Measurements from ENCODE around the gene TMEM51. TPM values are rescaled to one million over a fixed set of nuclear protein-coding genes. Genes with fewer than 3 reads are reported as not detected.

The TMEM51 gene
- total RNA-seq, 1 donor from 2014 or later: 0.81 TPM

DNA sequence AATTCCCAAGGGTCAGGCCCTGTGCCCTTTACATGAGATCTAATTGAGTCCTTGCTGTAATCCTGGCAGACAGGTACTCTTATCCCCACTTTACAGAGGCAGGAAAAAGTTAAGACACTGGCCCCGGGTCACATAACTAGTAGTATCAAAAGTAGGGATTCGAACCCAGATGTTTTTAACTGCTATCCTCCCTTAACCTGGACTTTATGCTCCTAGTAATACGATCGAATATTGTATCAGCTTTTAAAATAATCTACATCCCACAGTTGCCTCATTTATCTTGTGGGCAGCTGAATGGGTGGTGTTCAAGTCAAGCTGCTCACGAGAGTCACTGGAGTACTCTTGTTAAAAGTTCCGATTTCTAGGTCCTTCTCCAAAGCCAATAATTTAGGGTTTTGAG is 25.5 kb upstream of the TMEM51 start:
- Mint-ChIP-seq H3K36me3 (ENCODE audit: unreplicated experiment) (no peaks in the 10 kb centered on the region), H3K4me3 (ENCODE audit: unreplicated experiment) (no peak overlapping the region), H3K27ac (ENCODE audit: unreplicated experiment) (no peak overlapping the region), H3K4me1 (ENCODE audit: unreplicated experiment) (no peaks in the 10 kb centered on the region), H3K9me3 (ENCODE audit: unreplicated experiment) (no peaks in the 10 kb centered on the region), H3K27me3 (ENCODE audit: unreplicated experiment) (peaks cover 25% of the 10 kb centered on the region)
- DNase-seq (ENCODE audit: extremely low spot score, unreplicated experiment): no peak
- TF ChIP-seq, protein P1, sequence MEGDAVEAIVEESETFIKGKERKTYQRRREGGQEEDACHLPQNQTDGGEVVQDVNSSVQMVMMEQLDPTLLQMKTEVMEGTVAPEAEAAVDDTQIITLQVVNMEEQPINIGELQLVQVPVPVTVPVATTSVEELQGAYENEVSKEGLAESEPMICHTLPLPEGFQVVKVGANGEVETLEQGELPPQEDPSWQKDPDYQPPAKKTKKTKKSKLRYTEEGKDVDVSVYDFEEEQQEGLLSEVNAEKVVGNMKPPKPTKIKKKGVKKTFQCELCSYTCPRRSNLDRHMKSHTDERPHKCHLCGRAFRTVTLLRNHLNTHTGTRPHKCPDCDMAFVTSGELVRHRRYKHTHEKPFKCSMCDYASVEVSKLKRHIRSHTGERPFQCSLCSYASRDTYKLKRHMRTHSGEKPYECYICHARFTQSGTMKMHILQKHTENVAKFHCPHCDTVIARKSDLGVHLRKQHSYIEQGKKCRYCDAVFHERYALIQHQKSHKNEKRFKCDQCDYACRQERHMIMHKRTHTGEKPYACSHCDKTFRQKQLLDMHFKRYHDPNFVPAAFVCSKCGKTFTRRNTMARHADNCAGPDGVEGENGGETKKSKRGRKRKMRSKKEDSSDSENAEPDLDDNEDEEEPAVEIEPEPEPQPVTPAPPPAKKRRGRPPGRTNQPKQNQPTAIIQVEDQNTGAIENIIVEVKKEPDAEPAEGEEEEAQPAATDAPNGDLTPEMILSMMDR (IDR thresholded peaks at IDR 0.05): no peak

GRCh38 chr1:15128520-15129313 is 24.8 kb upstream of the TMEM51 start:
- Mint-ChIP-seq H3K4me1 (ENCODE audit: unreplicated experiment) (no peaks in the 10 kb centered on the region), H3K27me3 (ENCODE audit: unreplicated experiment) (peaks cover 27% of the 10 kb centered on the region), H3K36me3 (ENCODE audit: unreplicated experiment) (no peaks in the 10 kb centered on the region), H3K27ac (ENCODE audit: unreplicated experiment) (no peak overlapping the region), H3K4me3 (ENCODE audit: unreplicated experiment) (no peak overlapping the region), H3K9me3 (ENCODE audit: unreplicated experiment) (no peaks in the 10 kb centered on the region)
- TF ChIP-seq, protein P1 (IDR thresholded peaks at IDR 0.05): peak; percentile 92
- peak; percentile 92 for DNase-seq (ENCODE audit: extremely low spot score, unreplicated experiment)

- no peak for DNase-seq (ENCODE audit: extremely low spot score, unreplicated experiment)
- Mint-ChIP-seq H3K27ac (ENCODE audit: unreplicated experiment) (no peak overlapping the region), H3K27me3 (ENCODE audit: unreplicated experiment) (peaks cover 35% of the 10 kb centered on the region), H3K36me3 (ENCODE audit: unreplicated experiment) (no peaks in the 10 kb centered on the region), H3K4me1 (ENCODE audit: unreplicated experiment) (no peaks in the 10 kb centered on the region), H3K9me3 (ENCODE audit: unreplicated experiment) (no peaks in the 10 kb centered on the region), H3K4me3 (ENCODE audit: unreplicated experiment) (no peak overlapping the region)
- TF ChIP-seq, protein P1 (IDR thresholded peaks at IDR 0.05): no peak
These were observed 23.6 kb upstream of the TMEM51 start for GRCh38 chr1:15129944-15130343.

DNA sequence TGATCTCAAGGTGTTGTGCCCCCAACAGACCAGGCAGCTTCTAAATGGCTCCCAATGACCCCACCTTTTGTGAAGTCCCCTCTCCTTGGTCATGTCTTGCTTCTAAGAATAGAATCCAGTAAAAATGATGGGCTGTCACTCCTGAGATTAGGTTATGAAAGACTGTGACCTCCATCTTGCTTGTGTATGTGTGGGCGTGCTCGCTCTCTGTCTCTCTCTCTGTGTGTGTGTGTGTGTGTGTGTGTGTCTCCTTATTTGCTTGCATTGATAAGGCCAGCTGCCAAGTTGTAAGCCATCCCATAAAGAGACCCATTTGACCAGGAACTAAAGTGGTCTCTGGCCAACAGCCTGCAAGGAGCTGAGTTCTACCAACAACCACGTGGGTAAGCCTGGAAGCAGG is 22.9 kb upstream of the TMEM51 start:
- no peak for DNase-seq (ENCODE audit: extremely low spot score, unreplicated experiment)
- TF ChIP-seq, protein P1 (IDR thresholded peaks at IDR 0.05): no peak
- Mint-ChIP-seq H3K4me3 (ENCODE audit: unreplicated experiment) (no peak overlapping the region), H3K27me3 (ENCODE audit: unreplicated experiment) (peaks cover 40% of the 10 kb centered on the region), H3K4me1 (ENCODE audit: unreplicated experiment) (no peaks in the 10 kb centered on the region), H3K27ac (ENCODE audit: unreplicated experiment) (no peak overlapping the region), H3K9me3 (ENCODE audit: unreplicated experiment) (no peaks in the 10 kb centered on the region), H3K36me3 (ENCODE audit: unreplicated experiment) (no peaks in the 10 kb centered on the region)

GRCh38 chr1:15132965-15133364 is 20.6 kb upstream of the TMEM51 start:
- Mint-ChIP-seq H3K36me3 (ENCODE audit: unreplicated experiment) (no peaks in the 10 kb centered on the region), H3K4me1 (ENCODE audit: unreplicated experiment) (no peaks in the 10 kb centered on the region), H3K4me3 (ENCODE audit: unreplicated experiment) (no peak overlapping the region), H3K9me3 (ENCODE audit: unreplicated experiment) (no peaks in the 10 kb centered on the region), H3K27me3 (ENCODE audit: unreplicated experiment) (peaks cover 43% of the 10 kb centered on the region), H3K27ac (ENCODE audit: unreplicated experiment) (no peak overlapping the region)
- DNase-seq (ENCODE audit: extremely low spot score, unreplicated experiment): no peak
- TF ChIP-seq, protein P1 (IDR thresholded peaks at IDR 0.05): no peak
